Gastroesophageal sphincter (tissue), 4 donors: ENCODE data around the gene PDIA5. TPM values are rescaled to one million over a fixed set of nuclear protein-coding genes. Genes with fewer than 3 reads are reported as not detected.

Source experiments
- ATAC-seq: fragments of 150-250 bp; one replicate; pipeline ENCODE4 v1.9.1; 2016; ENCODE audit warnings: mild to moderate bottlenecking, moderate library complexity
- H3K27ac ChIP-seq, 4 donors: fragments of 200-600 bp; sonication (generic) in 3 of 4; 1 replicate in 3 of 4; 2 replicates in 1 of 4; pipeline ENCODE4 v1.5.1; 2016 to 2019
- H3K27me3 ChIP-seq: fragments of 200-600 bp; sonication (generic); one replicate; pipeline ENCODE4 v1.5.1; 2019
- H3K36me3 ChIP-seq, 2 donors: fragments of 200-600 bp; sonication (generic); one replicate each; pipeline ENCODE4 v1.5.1; 2019; ENCODE audit warnings: control low read depth in 1 of 2
- H3K4me1 ChIP-seq, 3 donors: fragments of 200-600 bp; sonication (generic); 1 replicate in 2 of 3; 2 replicates in 1 of 3; pipeline ENCODE4 v1.5.1; 2016 to 2019; ENCODE audit warnings: control low read depth in 2 of 3
- H3K4me3 ChIP-seq, 2 donors: fragments of 200-600 bp; sonication (generic); one replicate each; pipeline ENCODE4 v1.5.1; 2019; ENCODE audit warnings: mild to moderate bottlenecking in 1 of 2, moderate library complexity in 1 of 2
- H3K9me3 ChIP-seq, 3 donors: fragments of 200-600 bp; sonication (generic); one replicate each; pipeline ENCODE4 v1.5.1; 2017 to 2019; ENCODE audit warnings: control low read depth in 2 of 3
- CTCF ChIP-seq, 4 experiments: fragments of 200-600 bp in 2 of 4; fragments of 450-650 bp in 2 of 4; sonication (generic) in 1 of 4; IDR thresholded peaks; one replicate each; pipeline ENCODE4 v1.5.1; 2017 to 2019; ENCODE audit warnings: antibody characterized with exemption in 4 of 4, mild to moderate bottlenecking in 2 of 4, moderate library complexity in 2 of 4
- EP300 ChIP-seq: sonication (generic); formaldehyde crosslinking; IDR thresholded peaks from one replicate; pipeline ENCODE4 v1.6.1; 2017; ENCODE audit warnings: antibody characterized with exemption, mild to moderate bottlenecking
- POLR2A ChIP-seq, 2 donors: fragments of 450-650 bp; IDR thresholded peaks; one replicate each; pipeline ENCODE4 v1.6.1; 2017; ENCODE audit warnings: antibody characterized with exemption in 2 of 2, mild to moderate bottlenecking in 2 of 2, moderate library complexity in 1 of 2
- POLR2AphosphoS5 ChIP-seq: sonication (generic); formaldehyde crosslinking; IDR thresholded peaks from one replicate; pipeline ENCODE4 v1.6.1; 2017; ENCODE audit warnings: antibody characterized with exemption
- WGBS, 2 donors: methylation state at CpG; one replicate each; pipeline ENCODE4 v1.1.5; 2018; ENCODE audit warnings: low coverage in 1 of 2; 5-methylcytosine and 5-hydroxymethylcytosine counted together
- total RNA-seq, 4 donors: library from RNA; depleted of rRNA; stranded (reverse); fragments of >200 nt; gene quantifications; one replicate each; pipeline ENCODE4 v1.1.0, GENCODE V29; 2016

The PDIA5 gene
- total RNA-seq, 4 donors from 2014 or later, result 9.0 to 19.8 (median 16.9) TPM

GRCh38 chr3:123084192-123084591, 17.4 kb downstream of the PDIA5 start:
- WGBS, 2 donors, result 8 to 29% methylated on average over 4 to 6 of the region's 6 CpGs
- H3K27ac ChIP-seq, result peak overlapping the region in 3 of 4 donors; percentile 33 to 77 (median 52)
- H3K36me3 ChIP-seq, result no peaks in the 10 kb centered on the region
- TF ChIP-seq CTCF (IDR thresholded peaks at IDR 0.05), result no peak
- no peak for TF ChIP-seq POLR2A (IDR thresholded peaks at IDR 0.05)
- no peak for TF ChIP-seq POLR2AphosphoS5
- no peak for TF ChIP-seq EP300
- no peaks in the 10 kb centered on the region for H3K9me3 ChIP-seq
- peaks cover 9 to 100% (median 49%) of the 10 kb centered on the region in 3 donors for H3K4me1 ChIP-seq
- no peak for ATAC-seq
- H3K27me3 ChIP-seq, result no peaks in the 10 kb centered on the region
- H3K4me3 ChIP-seq, result no peak overlapping the region

- TF ChIP-seq CTCF (IDR thresholded peaks at IDR 0.05) (no peak), EP300 (no peak), POLR2AphosphoS5 (no peak), POLR2A (IDR thresholded peaks at IDR 0.05) (no peak)
- Histone ChIP-seq H3K36me3 (no peaks in the 10 kb centered on the region), H3K27me3 (no peaks in the 10 kb centered on the region), H3K4me1 (peaks cover 9 to 100% (median 55%) of the 10 kb centered on the region in 3 donors), H3K27ac (peak overlapping the region in 3 of 4 donors; percentile 52 to 77 (median 53)), H3K9me3 (no peaks in the 10 kb centered on the region), H3K4me3 (no peak overlapping the region)
- ATAC-seq, result no peak
- 18 to 64% methylated on average over 4 of the region's 6 CpGs for WGBS, 2 donors
Measured at GRCh38 chr3:123084738-123085237, 18.0 kb downstream of the PDIA5 start.

GRCh38 chr3:123085293-123085931, 18.6 kb downstream of the PDIA5 start:
- Histone ChIP-seq H3K4me1 (peaks cover 10 to 100% (median 61%) of the 10 kb centered on the region in 3 donors), H3K9me3 (no peaks in the 10 kb centered on the region), H3K4me3 (no peak overlapping the region), H3K27ac (peak overlapping the region; percentile 8 to 77 (median 52)), H3K27me3 (no peaks in the 10 kb centered on the region), H3K36me3 (no peaks in the 10 kb centered on the region)
- no peak for ATAC-seq
- TF ChIP-seq POLR2A (IDR thresholded peaks at IDR 0.05), result no peak
- TF ChIP-seq EP300, result no peak
- no peak for TF ChIP-seq POLR2AphosphoS5
- no peak for TF ChIP-seq CTCF (IDR thresholded peaks at IDR 0.05)
- WGBS, 2 donors, result 30 to 68% methylated on average over 1 to 4 of the region's 10 CpGs

GRCh38 chr3:123085932-123086627, 19.3 kb downstream of the PDIA5 start:
- no peak for TF ChIP-seq EP300
- TF ChIP-seq POLR2AphosphoS5, result no peak
- TF ChIP-seq CTCF (IDR thresholded peaks at IDR 0.05), result no peak
- TF ChIP-seq POLR2A (IDR thresholded peaks at IDR 0.05), result no peak
- Histone ChIP-seq H3K36me3 (no peaks in the 10 kb centered on the region), H3K4me1 (peaks cover 11 to 100% (median 62%) of the 10 kb centered on the region in 3 donors), H3K4me3 (no peak overlapping the region), H3K9me3 (no peaks in the 10 kb centered on the region), H3K27me3 (no peaks in the 10 kb centered on the region), H3K27ac (peak overlapping the region; percentile 8 to 77 (median 52))
- no peak for ATAC-seq
- WGBS, 2 donors, result 49 to 51% methylated on average over 5 of the region's 5 CpGs
